Colonic mucosa (tissue), 4 donors: ENCODE results near the gene C2CD4D. TPM values are rescaled to one million over a fixed set of nuclear protein-coding genes. Genes with fewer than 3 reads are reported as not detected.

Experiments
- DNase-seq: peaks from one replicate; pipeline ENCODE4 v3.0.0-alpha.2; 2020
- H3K27ac ChIP-seq: fragments of 200-600 bp; one replicate; pipeline ENCODE4 v1.8.0; 2021
- H3K27me3 ChIP-seq: fragments of 200-600 bp; one replicate; pipeline ENCODE4 v1.8.0; 2021
- H3K36me3 ChIP-seq: fragments of 200-600 bp; one replicate; pipeline ENCODE4 v1.8.0; 2021
- H3K4me1 ChIP-seq: fragments of 200-600 bp; one replicate; pipeline ENCODE4 v1.8.0; 2021; ENCODE audit warnings: mild to moderate bottlenecking
- H3K4me3 ChIP-seq: fragments of 200-600 bp; one replicate; pipeline ENCODE4 v1.8.0; 2021
- H3K9ac ChIP-seq, 2 donors: one replicate each; pipeline ENCODE4 v1.7.0; 2013; ENCODE audit warnings: control low read depth in 2 of 2, low read depth in 2 of 2, low read length in 2 of 2
- H3K9me3 ChIP-seq: fragments of 200-600 bp; one replicate; pipeline ENCODE4 v1.8.0; 2021
- CTCF ChIP-seq: fragments of 200-600 bp; IDR thresholded peaks from one replicate; pipeline ENCODE4 v1.8.0; 2022; ENCODE audit warnings: antibody characterized with exemption, mild to moderate bottlenecking
- intact Hi-C: fragments of 100-400 bp; cut with DNase I; formaldehyde crosslinking; loops from one replicate; pipeline ENCODE4 v1.14.1; 2022
- total RNA-seq, 2 donors: library from RNA; stranded (reverse); fragmentation: NEBNext Ultra II Directional in 1 of 2; extraction: Animal tissue kit (Norgen Biotek cat#: 25700) in 1 of 2; gene quantifications; one replicate each; pipeline ENCODE4 v1.2.1, GENCODE V29; 2021
- donor health status: healthy.
- donor health status: DM: no; HTN: no; CAD: no.
- donor health status: DM: no; HTN: no; CAD: no.

C2CD4D gene
- total RNA-seq, 2 donors from 2014 or later, result 0.85 to 1.6 TPM

GRCh38 chr1:151814971-151815545 is 24.6 kb downstream of the C2CD4D start:
- intact Hi-C loops, result no loop called here
- H3K9me3 ChIP-seq, result no peaks in the 10 kb centered on the region
- no peak for DNase-seq
- H3K9ac ChIP-seq, result no peak overlapping the region
- H3K27ac ChIP-seq, result no peak overlapping the region
- H3K4me3 ChIP-seq, result no peak overlapping the region
- H3K36me3 ChIP-seq, result no peaks in the 10 kb centered on the region
- no peaks in the 10 kb centered on the region for H3K4me1 ChIP-seq
- TF ChIP-seq CTCF, result no peak
- no peaks in the 10 kb centered on the region for H3K27me3 ChIP-seq

GRCh38 chr1:151814426-151814825 is 25.2 kb downstream of the C2CD4D start:
- DNase-seq, result no peak
- Histone ChIP-seq H3K4me1 (no peaks in the 10 kb centered on the region), H3K9me3 (no peaks in the 10 kb centered on the region), H3K4me3 (no peak overlapping the region), H3K36me3 (no peaks in the 10 kb centered on the region), H3K27ac (no peak overlapping the region), H3K27me3 (no peaks in the 10 kb centered on the region), H3K9ac (no peak overlapping the region)
- no peak for TF ChIP-seq CTCF
- intact Hi-C loops, result no loop called here

DNA sequence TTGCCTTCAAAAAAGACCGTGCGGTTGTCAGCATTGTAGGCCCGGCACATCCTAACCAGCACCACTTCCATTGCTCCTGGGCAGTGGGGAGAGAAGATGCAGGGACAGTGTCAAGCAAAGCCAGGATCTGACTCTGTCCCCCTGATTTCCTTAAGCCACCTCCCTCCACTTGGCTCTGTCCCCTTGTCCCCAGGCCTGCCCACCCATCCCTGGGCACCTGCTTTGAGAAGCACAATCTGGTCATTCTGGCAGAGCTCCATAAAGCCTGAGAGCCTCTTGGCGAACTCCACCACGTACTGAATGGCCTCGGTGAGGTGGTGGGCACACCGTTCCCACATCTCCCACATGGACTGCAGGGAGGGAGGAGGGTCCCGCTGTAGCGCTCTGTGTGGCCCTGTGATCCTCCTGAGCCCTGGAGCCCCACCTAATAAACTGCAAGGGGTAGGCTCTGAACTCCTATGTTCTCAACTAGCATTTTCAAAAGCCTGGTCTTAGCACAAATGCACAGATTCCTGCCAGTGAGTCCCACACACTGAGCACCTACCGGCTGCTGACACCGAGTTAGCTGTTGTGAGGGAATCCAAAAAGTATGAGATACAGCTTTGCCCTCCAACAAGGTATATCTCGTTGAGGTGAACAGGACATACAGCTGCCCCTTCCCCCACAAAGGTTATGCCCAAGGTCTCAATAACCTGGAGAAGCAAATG is 26.2 kb downstream of the C2CD4D start:
- intact Hi-C loops, result no loop called here

GRCh38 chr1:151811181-151811580 is 28.4 kb downstream of the C2CD4D start:
- H3K9ac ChIP-seq, result no peak overlapping the region
- H3K27me3 ChIP-seq, result no peaks in the 10 kb centered on the region
- no peak overlapping the region for H3K4me3 ChIP-seq
- H3K9me3 ChIP-seq, result no peaks in the 10 kb centered on the region
- H3K4me1 ChIP-seq, result no peaks in the 10 kb centered on the region
- H3K27ac ChIP-seq, result no peak overlapping the region
- intact Hi-C loops, result no loop called here
- TF ChIP-seq CTCF, result no peak
- H3K36me3 ChIP-seq, result no peaks in the 10 kb centered on the region
- no peak for DNase-seq

More for the DNA sequence above, 26.2 kb downstream of the C2CD4D start:
- Histone ChIP-seq H3K4me3 (no peak overlapping the region), H3K36me3 (no peaks in the 10 kb centered on the region), H3K9ac (no peak overlapping the region), H3K27me3 (no peaks in the 10 kb centered on the region), H3K27ac (no peak overlapping the region), H3K4me1 (no peaks in the 10 kb centered on the region), H3K9me3 (no peaks in the 10 kb centered on the region)
- TF ChIP-seq CTCF, result no peak
- DNase-seq, result no peak

DNA sequence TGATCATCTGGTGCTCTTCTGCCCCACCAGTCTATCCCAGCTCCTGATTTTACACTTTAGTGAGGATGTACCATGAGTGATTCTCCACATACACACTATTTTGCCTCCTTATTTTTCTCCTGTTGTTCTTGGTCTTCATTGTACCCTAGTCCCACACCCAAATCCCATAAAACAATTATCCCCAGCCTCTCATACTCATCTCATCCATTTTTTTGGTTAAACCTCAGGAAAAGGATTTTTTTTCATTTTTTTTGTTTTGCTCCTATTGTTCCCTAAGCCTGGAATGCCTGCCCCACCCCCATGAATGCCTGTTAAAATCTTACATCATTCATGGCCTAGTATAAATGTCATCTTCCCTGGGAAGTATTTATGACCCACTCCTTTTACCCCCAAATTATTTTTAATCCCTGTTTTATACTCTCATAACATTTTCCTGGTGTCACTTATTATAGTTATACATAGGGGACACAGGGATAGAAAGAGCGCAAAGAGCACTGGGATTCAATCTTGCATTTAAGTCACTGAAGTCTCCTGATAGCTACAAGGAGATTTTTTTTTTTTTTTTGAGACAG is 29.5 kb downstream of the C2CD4D start:
- H3K4me3 ChIP-seq, result no peak overlapping the region
- intact Hi-C loops, result no loop called here
- no peak overlapping the region for H3K9ac ChIP-seq
- H3K36me3 ChIP-seq, result no peaks in the 10 kb centered on the region
- no peaks in the 10 kb centered on the region for H3K4me1 ChIP-seq
- DNase-seq, result no peak
- no peaks in the 10 kb centered on the region for H3K9me3 ChIP-seq
- no peaks in the 10 kb centered on the region for H3K27me3 ChIP-seq
- no peak for TF ChIP-seq CTCF
- no peak overlapping the region for H3K27ac ChIP-seq
